Measurements from ENCODE around the gene DSTN. TPM values are rescaled to one million over a fixed set of nuclear protein-coding genes. Genes with fewer than 3 reads are reported as not detected.

DSTN gene
- total RNA-seq, 2 experiments from 2014 or later, result 91.2 to 94.3 TPM

DNA sequence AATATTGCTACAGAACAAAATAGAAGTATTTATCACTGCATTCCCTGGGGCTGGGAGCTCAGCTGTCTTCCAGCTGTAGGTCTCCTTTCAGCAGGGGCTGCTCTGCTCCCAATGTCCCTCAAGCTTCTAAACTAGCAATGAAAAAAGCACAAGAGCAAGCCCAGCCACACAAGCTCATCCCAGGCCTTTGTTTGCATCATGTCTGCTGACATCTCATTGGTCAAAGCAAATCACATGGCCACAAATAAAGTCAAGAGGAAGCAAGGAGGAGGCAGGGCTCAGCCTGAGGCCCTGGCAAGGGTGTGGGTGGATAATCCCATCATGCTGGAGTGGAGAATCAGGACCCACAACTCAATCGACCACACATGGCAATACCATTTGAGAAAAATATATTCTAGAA, 36.5 kb upstream of the DSTN start:
- CTCF ChIA-PET, result interaction anchor here (1.0 to 1.5 kb wide), 3 partner anchors 27 to 38 kb away, joined by 3 to 4 read pairs (median 3); no protein-coding TSS in a partner anchor
- Mint-ChIP-seq H3K27ac (no peak overlapping the region), H3K27me3 (peaks cover 7% of the 10 kb centered on the region), H3K36me3 (no peaks in the 10 kb centered on the region), H3K4me3 (no peak overlapping the region), H3K4me1 (ENCODE audit: low read depth) (peaks cover 21% of the 10 kb centered on the region), H3K9me3 (no peaks in the 10 kb centered on the region)
- DNase-seq, result peak; percentile 22
- POLR2A ChIA-PET, result interaction anchor here (0.6 kb wide), 1 partner anchor 323 kb away, joined by 3 read pairs; no protein-coding TSS in a partner anchor
- intact Hi-C loops (cut with micrococcal nuclease), result loop anchor here (5.0 to 10.0 kb wide), 3 partner anchors 134 to 601 kb away; partner anchors contain the start of genes KAT14, MGME1, PET117 and SNX5

DNA sequence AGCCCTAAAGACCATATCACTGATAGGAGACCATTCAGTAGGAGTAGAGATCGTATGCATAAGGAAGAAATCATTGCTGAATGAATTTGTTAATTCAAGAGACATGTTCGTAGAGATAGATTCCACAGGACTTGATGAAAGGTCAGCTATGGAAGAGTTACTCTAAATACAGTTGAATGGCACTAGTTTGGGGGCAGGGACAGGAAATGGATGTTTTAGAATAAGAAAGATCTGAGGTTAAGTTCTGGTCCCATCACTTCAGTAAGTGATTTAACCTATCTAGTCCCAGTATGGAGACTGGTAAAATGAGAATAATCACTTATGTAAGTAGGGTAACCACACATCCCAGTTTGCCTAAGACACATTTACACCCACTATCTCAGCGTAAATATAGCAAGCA, 35.8 kb upstream of the DSTN start:
- CTCF ChIA-PET, result interaction anchor here (1.1 to 1.5 kb wide), 3 partner anchors 28 to 462 kb away, joined by 3 to 4 read pairs (median 4); no protein-coding TSS in a partner anchor
- no peak for DNase-seq
- Mint-ChIP-seq H3K27ac (no peak overlapping the region), H3K4me1 (ENCODE audit: low read depth) (peaks cover 25% of the 10 kb centered on the region), H3K9me3 (no peaks in the 10 kb centered on the region), H3K36me3 (no peaks in the 10 kb centered on the region), H3K27me3 (peaks cover 7% of the 10 kb centered on the region), H3K4me3 (no peak overlapping the region)
- POLR2A ChIA-PET, result no interaction called here
- intact Hi-C loops (cut with micrococcal nuclease), result loop anchor here (5.0 to 10.0 kb wide), 3 partner anchors 133 to 601 kb away; partner anchors contain the start of genes KAT14, MGME1, PET117 and SNX5

DNA sequence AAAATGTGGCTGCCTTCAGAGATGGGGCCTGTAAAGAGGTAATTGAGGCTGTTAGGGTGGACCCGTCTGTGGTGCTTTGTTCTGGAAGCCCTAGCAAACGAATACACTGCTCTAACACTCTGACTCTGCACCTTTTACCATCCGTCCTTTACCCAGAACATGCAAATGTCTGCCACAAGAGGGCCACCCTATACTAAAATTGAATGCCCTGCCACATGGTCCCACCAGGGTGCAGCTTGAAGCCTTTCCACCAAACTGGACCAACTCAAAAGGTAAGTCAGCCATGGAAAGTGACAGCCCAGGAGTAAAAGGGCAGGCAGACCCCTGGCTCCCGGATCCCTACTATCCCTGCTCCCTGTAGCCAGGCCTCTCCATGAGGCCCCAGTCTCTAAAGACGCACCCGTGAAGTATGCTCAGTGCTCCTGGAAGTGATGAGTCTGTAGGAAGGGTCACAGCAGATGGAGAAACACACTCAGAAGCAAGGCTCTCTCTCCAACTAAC, 32.9 kb upstream of the DSTN start:
- peaks cover 16% of the 10 kb centered on the region for H3K4me1 Mint-ChIP-seq (ENCODE audit: low read depth)
- H3K27ac Mint-ChIP-seq, result peak overlapping the region; percentile 28
- ChIA-PET CTCF (interaction anchor here (0.7 to 2.1 kb wide), 30 partner anchors 8 to 459 kb away, joined by 3 to 20 read pairs (median 5); partner anchors contain the start of genes DSTN and RRBP1), POLR2A (no interaction called here)
- H3K9me3 Mint-ChIP-seq, result no peaks in the 10 kb centered on the region
- DNase-seq, result peak; percentile 78
- intact Hi-C loops (cut with micrococcal nuclease), result loop anchor here (1.0 to 10.0 kb wide), 6 partner anchors 33 to 598 kb away; partner anchors contain the start of genes DSTN, KAT14, MGME1 and PET117
- no peaks in the 10 kb centered on the region for H3K36me3 Mint-ChIP-seq
- H3K27me3 Mint-ChIP-seq, result peaks cover 9% of the 10 kb centered on the region
- no peak overlapping the region for H3K4me3 Mint-ChIP-seq

DNA sequence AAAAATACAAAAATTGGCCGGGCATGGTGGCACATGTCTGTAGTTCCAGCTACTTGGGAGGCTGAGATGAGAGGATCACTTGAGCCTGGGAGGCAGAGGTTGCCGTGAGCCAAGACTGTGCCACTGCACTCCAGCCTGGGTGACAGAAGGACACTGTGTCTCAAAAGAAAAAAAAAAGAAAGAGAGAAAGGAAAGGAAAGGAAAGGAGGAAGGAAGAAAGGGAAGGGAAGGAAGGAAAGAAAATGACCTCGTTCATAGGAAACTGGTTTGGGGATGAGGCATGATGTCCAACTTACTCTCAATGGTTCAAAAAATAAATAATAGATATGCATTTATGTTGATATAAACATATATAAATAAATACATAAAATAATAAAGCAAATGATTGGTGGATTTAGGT, 31.9 kb upstream of the DSTN start:
- H3K4me1 Mint-ChIP-seq (ENCODE audit: low read depth), result peaks cover 16% of the 10 kb centered on the region
- H3K27me3 Mint-ChIP-seq, result peaks cover 9% of the 10 kb centered on the region
- H3K4me3 Mint-ChIP-seq, result no peak overlapping the region
- DNase-seq, result no peak
- CTCF ChIA-PET, result interaction anchor here (1.8 to 2.1 kb wide), 2 partner anchors 8 to 360 kb away, joined by 7 to 14 read pairs; no protein-coding TSS in a partner anchor
- POLR2A ChIA-PET, result no interaction called here
- no peak overlapping the region for H3K27ac Mint-ChIP-seq
- H3K9me3 Mint-ChIP-seq, result no peaks in the 10 kb centered on the region
- no peaks in the 10 kb centered on the region for H3K36me3 Mint-ChIP-seq
- intact Hi-C loops (cut with micrococcal nuclease), result loop anchor here (1.0 to 10.0 kb wide), 7 partner anchors 20 to 597 kb away; partner anchors contain the start of genes DSTN, KAT14, MGME1 and PET117

DNA sequence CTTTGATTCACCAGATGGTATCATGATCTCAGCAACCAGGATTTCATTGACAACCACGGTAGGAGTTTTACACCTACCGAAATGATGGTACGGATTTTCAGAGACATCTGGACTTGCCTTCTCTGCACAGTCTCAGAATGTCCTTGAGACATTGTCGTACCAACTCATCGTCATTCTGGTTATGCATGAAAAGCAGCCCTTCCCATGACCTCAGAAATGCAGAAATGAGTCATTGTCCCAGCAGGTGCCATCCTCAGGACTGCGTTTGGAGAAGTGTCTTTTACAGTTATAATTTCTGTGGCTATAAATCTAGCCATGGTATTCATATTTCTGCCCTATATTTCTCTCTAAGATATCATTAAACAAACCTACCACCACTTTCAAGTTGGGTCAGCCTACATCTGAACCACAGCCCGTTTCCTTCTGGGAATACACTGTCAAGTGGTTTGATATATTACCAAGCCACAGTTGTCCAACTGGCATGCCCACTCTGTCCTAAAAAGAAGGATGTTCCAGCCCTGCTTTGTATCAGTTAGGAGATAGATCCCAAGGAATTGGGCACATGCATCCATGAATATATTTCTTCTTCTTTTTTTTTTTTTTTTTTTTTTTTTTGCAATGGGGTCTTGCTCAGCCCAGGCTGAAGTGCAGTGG, 31.2 kb upstream of the DSTN start:
- CTCF ChIA-PET, result interaction anchor here (1.5 to 1.6 kb wide), 2 partner anchors 77 to 458 kb away, joined by 3 to 4 read pairs; no protein-coding TSS in a partner anchor
- Mint-ChIP-seq H3K4me1 (ENCODE audit: low read depth) (peaks cover 11% of the 10 kb centered on the region), H3K4me3 (no peak overlapping the region), H3K9me3 (no peaks in the 10 kb centered on the region), H3K27ac (no peak overlapping the region), H3K36me3 (no peaks in the 10 kb centered on the region), H3K27me3 (peaks cover 9% of the 10 kb centered on the region)
- peak; percentile 62 for DNase-seq
- intact Hi-C loops (cut with micrococcal nuclease), result loop anchor here (1.0 to 10.0 kb wide), 3 partner anchors 20 to 596 kb away; partner anchors contain the start of genes KAT14, MGME1, PET117 and SNX5
- POLR2A ChIA-PET, result no interaction called here

DNA sequence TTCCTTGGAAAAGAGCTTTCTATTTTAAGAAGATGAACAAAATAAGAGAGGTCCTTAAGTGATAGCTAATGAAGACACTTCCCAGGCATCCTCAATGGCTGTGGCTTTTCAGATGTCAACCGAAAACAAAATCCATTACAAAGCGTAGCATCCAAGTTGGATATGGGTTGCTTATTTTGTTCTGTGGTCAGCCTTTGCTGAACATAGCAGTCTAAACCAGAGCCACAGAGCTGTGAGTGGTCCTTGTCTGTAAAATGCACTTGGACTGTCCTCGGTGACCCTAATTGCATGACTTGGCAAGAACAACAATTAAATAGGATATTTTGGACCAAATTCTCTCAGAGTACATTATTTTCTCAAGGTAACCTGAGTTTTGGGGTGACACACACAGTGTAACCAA, 28.3 kb upstream of the DSTN start:
- Mint-ChIP-seq H3K27me3 (peaks cover 13% of the 10 kb centered on the region), H3K27ac (no peak overlapping the region), H3K9me3 (no peaks in the 10 kb centered on the region), H3K4me3 (no peak overlapping the region), H3K36me3 (no peaks in the 10 kb centered on the region), H3K4me1 (ENCODE audit: low read depth) (peaks cover 7% of the 10 kb centered on the region)
- POLR2A ChIA-PET, result no interaction called here
- DNase-seq, result no peak
- CTCF ChIA-PET, result interaction anchor here (0.9 to 1.9 kb wide), 2 partner anchors 37 to 38 kb away, joined by 4 read pairs; no protein-coding TSS in a partner anchor
- intact Hi-C loops (cut with micrococcal nuclease), result no loop called here

DNA sequence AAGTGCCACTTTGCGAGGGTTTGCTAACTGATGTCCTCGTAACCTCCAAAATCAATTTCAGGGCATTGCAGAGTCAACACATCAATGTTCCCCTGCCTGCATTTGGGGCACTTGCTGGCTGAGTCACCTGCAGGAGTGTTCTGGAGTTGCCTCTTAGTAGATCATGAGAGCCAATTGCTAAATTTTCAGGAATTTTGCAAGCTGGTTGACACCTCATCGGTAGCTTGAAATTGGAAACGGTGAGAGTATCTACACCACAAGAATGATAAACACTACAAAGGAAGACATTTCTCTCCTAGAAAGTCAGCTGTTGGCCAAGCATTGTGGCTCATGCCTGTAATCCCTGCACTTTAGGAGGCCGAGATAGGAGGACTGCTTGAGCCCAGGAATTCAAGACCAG, 27.9 kb upstream of the DSTN start:
- POLR2A ChIA-PET, result interaction anchor here (0.6 kb wide), 1 partner anchor 427 kb away, joined by 6 read pairs; the partner anchor contains the start of gene MGME1
- no peaks in the 10 kb centered on the region for H3K36me3 Mint-ChIP-seq
- H3K4me3 Mint-ChIP-seq, result no peak overlapping the region
- intact Hi-C loops (cut with micrococcal nuclease), result no loop called here
- no peak overlapping the region for H3K27ac Mint-ChIP-seq
- no peak for DNase-seq
- no peaks in the 10 kb centered on the region for H3K9me3 Mint-ChIP-seq
- CTCF ChIA-PET, result interaction anchor here (0.6 to 0.9 kb wide), 2 partner anchors 37 to 110 kb away, joined by 3 to 4 read pairs; no protein-coding TSS in a partner anchor
- H3K27me3 Mint-ChIP-seq, result peaks cover 13% of the 10 kb centered on the region
- H3K4me1 Mint-ChIP-seq (ENCODE audit: low read depth), result peaks cover 7% of the 10 kb centered on the region

DNA sequence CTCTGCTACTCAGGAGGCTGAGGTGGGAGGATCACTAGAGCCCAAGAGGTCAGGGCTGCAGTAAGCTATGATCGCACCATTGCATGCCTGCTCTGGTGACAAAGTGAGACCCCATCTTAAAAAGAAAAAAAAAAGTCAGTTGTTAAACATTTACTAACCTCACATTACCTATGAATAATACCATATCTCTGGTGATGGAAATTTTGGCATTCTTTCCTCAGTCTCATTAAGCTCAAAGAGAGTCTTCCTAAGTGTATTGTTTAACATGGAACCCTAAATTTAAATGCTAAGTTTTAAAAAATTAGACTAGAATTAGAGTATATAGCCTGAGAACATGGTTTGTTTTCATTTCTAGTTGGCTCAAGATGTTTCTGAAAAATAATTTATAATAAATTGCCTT, 27.4 kb upstream of the DSTN start:
- intact Hi-C loops (cut with micrococcal nuclease), result no loop called here
- Mint-ChIP-seq H3K9me3 (no peaks in the 10 kb centered on the region), H3K36me3 (no peaks in the 10 kb centered on the region), H3K4me3 (no peak overlapping the region), H3K27me3 (peaks cover 13% of the 10 kb centered on the region), H3K4me1 (ENCODE audit: low read depth) (peaks cover 7% of the 10 kb centered on the region), H3K27ac (no peak overlapping the region)
- no peak for DNase-seq
- ChIA-PET POLR2A (interaction anchor here (0.6 kb wide), 1 partner anchor 426 kb away, joined by 6 read pairs; the partner anchor contains the start of gene MGME1), CTCF (interaction anchor here (0.6 to 0.9 kb wide), 2 partner anchors 38 to 111 kb away, joined by 3 to 4 read pairs; no protein-coding TSS in a partner anchor)

DNA sequence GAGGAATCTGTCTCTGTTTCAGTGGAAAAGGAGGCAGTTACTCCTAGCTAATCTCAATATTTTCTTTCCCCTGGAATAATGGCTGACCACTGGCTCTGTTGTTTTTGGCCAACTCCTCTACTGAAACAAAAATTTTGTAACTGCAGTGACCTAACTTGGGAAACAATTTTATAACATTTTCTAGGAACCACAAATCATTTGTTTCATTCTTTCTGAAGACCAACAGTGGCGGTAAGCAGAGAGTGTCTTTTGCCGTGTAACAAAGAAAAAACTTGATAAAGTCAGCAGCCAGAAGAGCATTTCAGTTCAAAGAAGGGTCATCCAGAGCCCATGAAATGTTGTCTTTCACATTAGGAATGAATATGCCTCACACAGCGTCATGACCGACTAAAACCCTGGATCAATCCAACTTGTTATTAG, 26.9 kb upstream of the DSTN start:
- Mint-ChIP-seq H3K27ac (no peak overlapping the region), H3K4me3 (no peak overlapping the region)

DNA sequence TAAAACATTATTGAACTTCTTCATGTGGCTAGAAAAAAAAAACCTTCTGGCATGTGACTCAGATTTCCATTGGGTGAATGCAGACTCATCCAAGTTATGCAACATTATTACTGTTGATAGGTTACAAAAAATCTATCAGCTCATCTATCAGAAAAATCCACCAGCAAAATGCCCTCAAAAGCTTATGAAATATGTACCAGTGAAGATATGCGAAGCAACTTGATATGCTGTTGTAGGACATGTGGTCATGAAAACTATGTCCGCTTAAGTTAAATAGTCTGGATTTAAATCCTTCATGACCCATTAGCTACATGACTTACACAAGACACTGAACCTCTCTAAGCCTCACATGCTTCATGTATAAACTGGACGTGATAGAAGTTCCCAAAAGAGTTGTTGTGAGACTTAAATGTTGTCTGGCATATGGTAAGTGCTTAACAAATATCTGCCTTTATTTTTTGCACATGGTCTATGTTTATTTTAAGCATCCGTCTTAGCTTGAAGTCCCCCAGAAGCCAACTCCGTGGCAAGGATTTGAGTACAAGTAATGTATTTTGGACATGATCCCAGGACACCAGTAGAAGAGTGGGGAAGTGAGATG, 26.2 kb upstream of the DSTN start:
- peaks cover 2% of the 10 kb centered on the region for H3K4me1 Mint-ChIP-seq (ENCODE audit: low read depth)
- no peak overlapping the region for H3K4me3 Mint-ChIP-seq
- no peaks in the 10 kb centered on the region for H3K9me3 Mint-ChIP-seq
- CTCF ChIA-PET, result interaction anchor here (0.8 kb wide), 1 partner anchor 39 kb away, joined by 3 read pairs; no protein-coding TSS in a partner anchor
- H3K36me3 Mint-ChIP-seq, result no peaks in the 10 kb centered on the region
- H3K27ac Mint-ChIP-seq, result no peak overlapping the region
- intact Hi-C loops (cut with micrococcal nuclease), result no loop called here
- no peak for DNase-seq
- peaks cover 10% of the 10 kb centered on the region for H3K27me3 Mint-ChIP-seq
- POLR2A ChIA-PET, result no interaction called here

More for the DNA sequence above, 26.9 kb upstream of the DSTN start:
- peaks cover 10% of the 10 kb centered on the region for H3K27me3 Mint-ChIP-seq
- no peaks in the 10 kb centered on the region for H3K36me3 Mint-ChIP-seq
- DNase-seq, result no peak
- intact Hi-C loops (cut with micrococcal nuclease), result no loop called here
- ChIA-PET POLR2A (no interaction called here), CTCF (interaction anchor here (0.8 kb wide), 1 partner anchor 39 kb away, joined by 3 read pairs; no protein-coding TSS in a partner anchor)
- H3K9me3 Mint-ChIP-seq, result no peaks in the 10 kb centered on the region
- H3K4me1 Mint-ChIP-seq (ENCODE audit: low read depth), result peaks cover 4% of the 10 kb centered on the region

DNA sequence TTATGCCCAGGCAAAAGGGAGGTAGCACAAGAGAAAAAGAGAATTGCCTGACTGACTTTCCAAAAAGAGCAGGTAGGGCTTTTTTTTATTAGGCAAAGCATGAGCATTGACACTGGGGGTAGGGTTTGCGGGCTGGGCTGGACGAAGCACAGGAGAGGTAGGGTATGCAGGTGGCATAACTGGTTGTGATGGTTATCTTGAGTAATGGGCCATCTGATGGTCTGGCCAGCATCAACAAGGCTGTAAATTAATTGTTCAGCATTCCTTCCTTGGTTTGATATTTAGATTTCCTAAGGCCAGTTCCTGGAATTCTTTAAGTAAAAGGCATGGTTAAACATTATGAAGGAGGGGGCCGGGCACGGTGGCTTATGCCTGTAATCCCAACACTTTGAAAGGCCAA, 24.7 kb upstream of the DSTN start:
- Mint-ChIP-seq H3K4me3 (no peak overlapping the region), H3K36me3 (no peaks in the 10 kb centered on the region), H3K4me1 (ENCODE audit: low read depth) (no peaks in the 10 kb centered on the region), H3K9me3 (no peaks in the 10 kb centered on the region), H3K27ac (no peak overlapping the region), H3K27me3 (peaks cover 12% of the 10 kb centered on the region)
- intact Hi-C loops (cut with micrococcal nuclease), result no loop called here
- no peak for DNase-seq
- ChIA-PET POLR2A (no interaction called here), CTCF (interaction anchor here (0.5 kb wide), 1 partner anchor 8 kb away, joined by 3 read pairs; no protein-coding TSS in a partner anchor)

DNA sequence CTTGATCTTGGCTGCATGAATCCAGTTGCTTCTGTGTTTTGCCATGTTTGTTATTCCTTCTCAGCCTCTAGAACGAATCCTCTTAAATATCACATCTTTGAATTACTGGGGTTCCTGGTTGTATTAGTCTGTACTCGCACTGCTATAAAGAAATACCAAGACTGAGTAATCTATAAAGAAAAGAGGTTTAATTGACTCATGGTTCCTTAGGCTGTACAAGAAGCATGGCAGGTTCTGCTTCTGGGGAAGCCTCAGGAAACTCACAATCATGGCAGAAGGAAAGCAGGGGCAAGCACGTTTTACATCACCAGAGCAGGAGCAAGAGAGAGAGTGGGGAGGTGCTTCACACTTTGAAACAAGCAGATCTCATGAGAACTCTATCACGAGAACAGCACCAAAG, 20.7 kb upstream of the DSTN start:
- DNase-seq, result no peak
- intact Hi-C loops (cut with micrococcal nuclease), result no loop called here
- no peaks in the 10 kb centered on the region for H3K36me3 Mint-ChIP-seq
- H3K4me3 Mint-ChIP-seq, result no peak overlapping the region
- H3K9me3 Mint-ChIP-seq, result no peaks in the 10 kb centered on the region
- H3K27me3 Mint-ChIP-seq, result peaks cover 4% of the 10 kb centered on the region
- no peaks in the 10 kb centered on the region for H3K4me1 Mint-ChIP-seq (ENCODE audit: low read depth)
- POLR2A ChIA-PET, result no interaction called here
- no peak overlapping the region for H3K27ac Mint-ChIP-seq
- CTCF ChIA-PET, result no interaction called here

Measured in activated CD4-positive, alpha-beta memory T cell treated with anti-CD3 and anti-CD28 coated beads for 36 hours (primary cell).